Stimulated activated CD8-positive, alpha-beta memory T cell treated with anti-CD3 and anti-CD28 coated beads, Interleukin-2, amount 100 ng/mL, for 1 hour (primary cell): Measurements from ENCODE around the gene LINC00237.

ENCODE experiments used
- DNase-seq, 2 donors: peaks; one replicate each; pipeline ENCODE4 v3.0.0-alpha.2; 2020; ENCODE audit warnings: low read depth in 2 of 2

The LINC00237 gene

DNA sequence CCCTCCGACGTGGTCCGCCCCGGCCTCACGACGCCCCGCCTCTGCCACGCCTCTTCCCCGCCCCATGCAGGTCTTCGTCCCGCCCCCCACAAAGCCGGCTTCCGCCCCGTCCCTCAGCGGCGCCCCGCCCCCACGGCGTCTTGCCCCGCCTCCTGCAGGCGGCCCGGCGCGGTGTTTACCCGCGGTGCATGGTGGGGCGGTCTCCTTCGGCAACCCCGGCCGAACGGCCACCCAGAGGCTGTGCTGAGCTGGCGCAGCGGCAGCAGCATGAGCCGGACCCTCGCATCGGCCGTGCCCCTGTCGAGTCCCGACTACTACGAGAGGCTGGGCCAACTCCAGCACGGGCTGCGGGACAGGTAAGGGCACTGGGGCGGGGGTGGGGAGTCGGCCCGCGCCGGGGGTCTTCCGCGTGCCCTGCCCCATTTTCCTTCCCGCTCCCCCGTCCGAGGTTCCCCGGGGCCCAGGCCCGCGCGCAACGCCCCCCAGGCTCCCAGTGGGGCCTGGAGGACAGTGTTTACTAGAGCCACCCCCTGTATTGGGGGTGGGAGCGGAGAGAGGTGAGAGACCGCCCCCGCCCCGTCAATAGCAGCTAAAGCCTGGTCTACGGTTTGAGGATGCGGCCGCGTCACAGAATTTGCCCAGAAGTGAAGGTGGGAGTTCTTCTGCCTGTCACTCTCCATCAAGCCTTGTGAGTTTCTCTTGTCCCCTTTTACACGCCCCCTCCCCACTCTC lies 19.9 kb upstream of the LINC00237 start, which contains the start of gene KIZ:
Gene KIZ, plus strand, starts transcription at position 234 of the 732 bp plus-strand sequence. Its CDS starts 34 bp downstream, at position 268.
- peak; percentile 96 to 97 for DNase-seq

DNA sequence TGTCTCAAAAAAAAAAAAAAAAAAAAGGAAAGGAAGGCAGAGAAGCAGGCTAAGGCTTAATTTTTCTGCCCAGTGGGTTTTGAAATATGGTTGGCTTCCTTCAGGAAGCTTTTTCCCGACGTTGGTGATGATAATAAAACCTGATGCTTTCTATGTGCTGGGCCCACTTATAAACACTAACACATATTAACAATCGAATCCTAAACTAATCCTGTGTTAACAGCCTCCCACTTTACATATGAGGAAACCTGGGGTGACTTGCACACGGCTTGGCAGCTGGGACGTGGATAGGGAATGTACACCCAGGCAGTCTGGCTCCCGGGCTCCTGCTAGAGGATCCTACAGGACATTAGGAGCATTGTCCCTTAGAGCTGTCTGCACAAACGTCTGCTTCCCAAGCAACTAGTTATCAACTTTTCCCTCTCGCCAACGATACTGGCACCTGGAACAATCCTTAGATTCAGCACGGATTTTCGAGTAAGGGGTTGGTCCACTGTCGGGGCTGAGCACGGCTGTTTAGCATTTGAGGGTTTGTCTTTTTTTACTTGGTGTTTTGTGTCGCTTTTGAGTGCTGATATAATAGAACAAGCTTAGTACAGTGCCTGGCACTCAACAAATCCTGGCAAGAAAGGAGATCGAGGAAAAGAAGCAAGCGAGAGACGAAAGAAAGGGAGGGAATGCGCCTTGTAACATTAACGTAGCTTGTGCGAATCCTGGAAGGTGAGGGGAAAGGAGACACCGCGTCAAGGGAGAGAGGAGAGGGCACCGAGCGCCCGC lies 19.1 kb upstream of the LINC00237 start:
- no peak for DNase-seq

DNA sequence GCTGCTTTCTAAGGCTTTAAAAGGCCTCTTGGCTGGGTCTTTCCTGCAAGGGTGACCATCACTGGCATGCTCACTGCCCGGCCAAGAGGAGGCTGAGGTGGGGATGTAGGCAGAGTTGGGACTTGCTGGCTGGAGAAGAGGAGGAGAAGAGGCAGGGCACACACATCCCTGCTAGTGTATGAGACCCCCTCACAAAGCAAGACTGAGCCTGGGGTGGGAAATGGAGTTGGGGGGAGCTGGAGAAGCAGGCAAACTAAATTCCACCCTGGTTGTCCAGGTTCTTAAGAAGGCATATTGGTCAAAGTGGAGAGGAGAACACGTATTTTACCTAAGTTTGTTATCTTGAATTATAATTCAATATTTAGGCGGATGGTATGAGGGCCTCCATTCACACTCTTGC lies 18.0 kb upstream of the LINC00237 start:
- no peak for DNase-seq

DNA sequence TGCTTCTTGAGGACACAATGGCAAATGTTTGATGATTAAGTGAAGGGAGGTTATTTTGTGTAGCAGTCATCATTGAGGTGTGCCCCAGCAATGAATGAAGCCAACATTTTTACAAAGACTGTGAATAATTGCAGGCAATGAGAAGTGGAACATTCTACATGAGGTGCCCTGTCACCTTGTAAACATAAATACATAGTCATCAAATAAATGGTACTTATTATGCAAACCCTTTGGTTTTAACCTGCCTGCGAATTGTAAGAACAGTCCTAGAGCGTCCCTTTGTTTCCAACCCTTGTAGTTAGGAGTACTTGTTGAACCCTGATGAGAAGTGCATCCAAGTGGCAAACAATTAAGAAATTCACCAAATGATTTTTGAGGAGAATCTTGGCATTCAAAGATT lies 12.6 kb upstream of the LINC00237 start:
- no peak for DNase-seq

DNA sequence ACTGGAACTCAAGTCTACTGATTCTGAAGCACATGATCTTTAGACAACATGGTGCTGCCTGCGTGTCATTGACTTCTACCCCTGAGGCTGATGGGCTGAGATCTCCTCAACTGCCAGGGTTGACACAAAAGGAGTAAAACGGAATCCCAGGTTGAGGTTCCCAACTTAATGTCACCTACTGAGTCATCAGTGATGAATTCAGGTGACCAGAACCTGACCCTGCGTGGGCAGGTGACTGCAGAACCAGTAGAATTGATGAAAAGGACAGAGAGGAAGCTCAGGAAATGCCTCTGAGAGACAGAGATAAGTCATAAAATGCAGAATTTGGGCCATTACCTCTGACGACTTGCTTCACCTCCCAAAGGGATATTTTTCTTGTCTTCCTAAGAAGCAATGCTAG lies 12.0 kb upstream of the LINC00237 start:
- DNase-seq: no peak

DNA sequence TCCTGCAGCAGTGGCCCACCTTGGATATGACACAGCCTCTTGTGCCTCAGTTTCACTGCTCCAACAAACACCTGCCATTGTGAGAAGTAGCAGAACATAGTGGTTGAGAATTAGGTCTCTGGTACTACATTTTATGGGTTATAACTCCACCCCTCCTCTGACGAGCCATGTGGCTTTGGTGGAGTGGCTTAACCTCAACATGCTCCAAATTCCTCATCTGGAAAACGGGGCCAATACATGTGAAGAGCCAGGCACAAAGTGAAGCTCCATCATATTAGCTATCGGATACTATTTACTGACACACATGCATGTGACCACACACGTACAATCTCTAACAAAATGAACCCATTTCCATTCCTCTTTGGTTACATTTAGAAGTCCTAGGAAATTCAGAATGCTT lies 11.4 kb upstream of the LINC00237 start:
- no peak for DNase-seq

DNA sequence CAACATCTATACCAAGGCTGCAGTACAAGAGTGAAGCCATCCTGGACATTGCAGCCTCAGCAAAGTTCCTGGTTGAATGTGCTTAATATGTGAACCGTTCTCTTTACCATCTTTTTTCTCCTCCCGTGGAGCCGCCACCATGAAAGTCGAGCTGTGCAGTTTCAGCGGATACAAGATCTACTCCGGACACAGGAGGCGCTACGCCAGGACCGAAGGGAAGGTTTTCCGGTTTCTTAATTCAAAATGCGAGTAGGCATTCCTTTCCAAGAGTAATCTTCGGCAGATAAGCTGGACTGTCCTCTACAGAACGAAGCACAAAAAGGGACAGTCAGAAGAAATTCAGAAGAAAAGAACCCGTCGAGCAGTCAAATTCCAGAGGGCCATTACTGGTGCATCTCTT lies 8.4 kb upstream of the LINC00237 start:
- no peak for DNase-seq

DNA sequence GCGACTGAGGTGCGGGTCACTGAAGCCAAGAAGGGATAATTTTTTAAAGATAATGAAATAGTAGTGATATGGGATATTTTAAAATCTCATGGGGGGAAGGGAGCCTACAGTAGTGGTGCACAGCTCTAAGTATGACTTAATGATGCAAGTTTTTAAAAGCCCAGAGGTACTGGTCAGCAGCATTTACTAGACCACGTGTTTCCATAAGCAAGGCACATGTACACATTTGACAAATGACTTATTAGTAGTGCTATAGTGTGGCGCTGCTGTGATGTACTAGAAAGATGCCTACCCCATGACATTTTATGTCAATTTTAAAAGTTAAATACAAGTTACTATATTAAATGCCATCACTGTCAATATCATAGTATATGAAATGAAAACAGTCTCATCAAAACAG lies 7.5 kb upstream of the LINC00237 start:
- DNase-seq: no peak

DNA sequence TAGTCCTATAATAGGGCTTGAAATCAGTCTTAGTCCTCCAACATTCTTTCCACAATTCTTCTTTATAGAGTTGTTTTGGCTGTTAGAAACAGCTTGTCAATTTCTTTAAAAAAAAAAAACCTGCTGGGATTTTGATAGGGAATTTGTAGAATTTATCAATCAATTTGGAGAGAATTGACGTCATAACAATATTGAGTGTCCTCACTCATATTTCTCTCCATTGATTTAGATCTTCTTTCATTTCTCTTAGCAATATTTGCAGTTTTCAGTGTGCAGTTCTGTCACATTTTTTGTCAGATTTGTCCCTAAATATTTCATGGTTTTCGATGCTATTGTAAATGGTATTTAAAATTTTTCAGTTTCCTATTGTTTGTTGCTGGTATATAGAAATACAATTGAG lies 5.3 kb upstream of the LINC00237 start:
- DNase-seq: no peak

DNA sequence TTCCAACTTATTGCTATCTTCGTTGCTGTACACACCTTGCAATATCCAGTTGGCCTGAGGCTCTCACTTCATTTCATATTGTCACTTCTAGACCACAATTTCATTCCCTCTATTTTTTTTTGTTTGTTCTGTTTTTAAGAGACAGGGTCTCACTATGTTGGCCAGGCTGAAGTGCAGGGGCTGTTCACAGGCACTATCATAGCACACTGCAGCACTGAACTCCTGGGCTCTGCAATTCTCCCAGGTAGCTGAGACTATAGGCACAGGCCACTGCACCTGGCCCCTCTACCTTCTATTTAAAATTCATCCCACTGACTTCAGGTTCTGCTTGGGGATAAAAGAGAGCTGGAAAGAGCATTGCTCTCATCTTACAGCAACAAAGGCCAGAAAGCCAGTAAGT lies 4.7 kb upstream of the LINC00237 start:
- DNase-seq: no peak

DNA sequence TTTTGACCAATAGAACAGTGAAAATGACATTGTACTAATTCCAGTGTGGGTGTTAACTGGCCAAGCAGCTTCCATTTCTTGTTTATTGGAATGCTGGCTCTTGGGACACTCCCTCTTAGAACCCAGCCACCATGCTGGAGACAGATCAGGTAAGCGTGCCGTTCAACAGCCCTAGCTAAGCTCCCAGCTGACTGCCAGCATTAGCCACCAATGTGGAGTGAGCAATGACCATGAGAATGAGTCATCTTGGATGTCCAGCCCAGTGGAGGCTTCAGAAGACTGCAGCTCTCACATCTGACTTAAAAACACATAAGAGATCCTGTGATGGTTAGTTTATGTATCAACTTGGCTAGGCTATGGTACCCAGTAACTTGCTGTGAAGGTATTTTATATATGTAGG lies 3.0 kb upstream of the LINC00237 start:
- no peak for DNase-seq

DNA sequence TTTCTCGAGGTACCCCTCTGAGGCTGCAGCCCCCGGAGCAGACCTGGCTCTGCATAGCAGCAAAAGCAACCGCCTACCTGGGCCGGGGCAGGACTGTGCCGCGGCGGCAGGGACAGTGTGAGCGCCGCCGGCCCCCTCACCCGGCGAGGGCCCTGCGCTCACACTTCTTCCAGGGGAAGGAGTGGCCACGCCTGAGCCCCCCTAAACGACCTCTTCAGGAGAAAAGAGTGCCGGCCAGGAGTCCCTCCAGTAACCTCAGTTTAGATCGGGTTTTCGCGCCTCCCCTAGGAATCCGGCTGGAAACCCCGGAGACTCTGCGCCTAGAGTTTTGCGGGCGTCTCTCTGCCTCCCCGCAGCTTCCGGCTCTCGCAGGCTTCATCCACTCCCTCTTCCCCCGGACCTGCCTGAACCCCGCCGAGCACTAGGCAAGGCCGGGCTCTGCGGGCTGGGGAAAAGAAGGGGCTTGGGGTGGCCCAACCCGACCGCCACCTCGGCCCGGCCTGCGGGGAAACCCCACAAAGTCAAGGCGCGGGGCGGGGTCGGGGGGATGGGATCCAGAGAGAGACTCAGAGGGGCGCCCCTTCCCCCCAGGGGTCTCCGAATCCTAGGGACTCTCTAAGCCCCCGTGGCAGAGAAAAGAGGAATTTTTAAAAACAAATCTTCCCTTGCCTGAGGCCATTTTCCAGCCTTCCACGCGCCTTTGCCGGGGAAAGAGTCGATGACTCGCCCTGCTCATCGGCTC lies 558 bp downstream of the LINC00237 start:
- DNase-seq: no peak

DNA sequence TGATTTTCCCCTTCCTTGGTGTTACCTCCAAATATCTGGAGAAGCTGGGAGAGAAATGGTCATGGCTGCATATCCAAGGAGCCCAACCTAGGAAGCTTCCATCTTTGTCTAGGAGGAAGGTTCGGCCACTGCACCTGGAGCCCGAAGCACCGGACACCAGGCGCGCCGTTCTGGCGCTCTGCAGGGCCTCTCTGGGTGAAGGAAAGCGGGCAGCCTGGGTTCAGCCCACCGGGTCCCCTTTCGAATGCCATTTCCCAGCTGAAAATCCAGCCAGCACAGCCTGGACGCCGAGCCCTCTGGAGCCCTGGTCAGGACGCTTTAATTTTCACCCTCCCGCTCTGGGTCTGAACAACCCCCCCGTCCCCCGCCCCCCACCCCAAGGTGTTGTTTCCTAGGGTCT lies 1.2 kb downstream of the LINC00237 start:
- no peak for DNase-seq

DNA sequence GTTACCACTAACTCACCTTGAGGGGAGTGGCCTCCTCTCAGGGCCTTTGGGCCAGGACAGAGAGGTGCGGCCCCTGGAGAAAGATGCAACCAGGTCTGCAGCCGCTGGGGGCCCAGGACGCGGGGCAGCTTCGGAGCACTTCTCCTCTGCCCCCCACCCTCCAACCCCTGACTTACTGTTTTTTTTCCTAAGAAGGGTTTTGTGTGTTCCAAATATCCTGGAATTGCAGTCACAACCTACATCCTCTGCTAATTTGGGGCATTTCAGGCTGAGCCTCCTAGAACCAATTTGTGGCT lies 1.7 kb downstream of the LINC00237 start:
- no peak for DNase-seq

DNA sequence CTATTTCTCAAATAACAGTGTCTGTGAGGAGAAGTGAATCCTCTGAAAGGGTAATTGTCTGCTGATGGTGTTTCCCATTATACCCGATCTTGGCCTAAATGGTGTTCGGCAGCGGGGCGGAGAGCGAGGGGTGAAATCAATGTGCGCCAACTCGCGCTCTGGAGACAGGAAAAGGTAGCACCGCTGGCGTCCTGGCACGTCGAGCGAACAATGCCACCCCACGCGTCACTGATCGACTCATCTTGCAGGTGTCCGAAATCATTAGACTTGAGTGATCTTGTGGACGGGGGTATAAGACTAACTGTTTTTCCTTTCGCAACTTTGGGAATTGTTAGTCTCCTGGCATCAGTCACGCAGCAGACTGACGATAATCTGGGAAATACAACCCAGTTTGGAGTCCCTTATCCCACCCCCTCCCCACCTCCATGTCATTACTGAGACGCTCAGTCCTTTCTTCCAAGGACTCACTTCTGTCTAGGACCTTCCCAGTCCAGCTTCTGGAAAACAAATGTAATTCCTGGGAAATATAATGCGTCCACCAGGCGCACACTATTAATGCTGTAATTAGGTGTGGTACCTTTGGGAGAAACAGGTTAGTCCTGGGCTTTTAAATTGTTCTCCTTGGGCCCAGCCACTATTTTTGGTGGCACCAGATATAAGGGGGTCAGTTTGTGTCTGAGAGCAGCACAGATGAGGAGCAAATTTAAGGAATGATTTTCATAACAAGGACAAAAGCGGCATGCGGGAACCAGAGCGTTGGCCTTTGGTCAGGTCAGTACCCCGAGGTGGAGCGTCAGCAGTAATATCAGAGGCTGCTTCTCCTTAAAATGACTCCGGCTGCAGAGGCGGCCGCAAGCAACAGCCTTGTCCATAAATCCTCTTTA lies 2.3 kb downstream of the LINC00237 start:
- DNase-seq: no peak

DNA sequence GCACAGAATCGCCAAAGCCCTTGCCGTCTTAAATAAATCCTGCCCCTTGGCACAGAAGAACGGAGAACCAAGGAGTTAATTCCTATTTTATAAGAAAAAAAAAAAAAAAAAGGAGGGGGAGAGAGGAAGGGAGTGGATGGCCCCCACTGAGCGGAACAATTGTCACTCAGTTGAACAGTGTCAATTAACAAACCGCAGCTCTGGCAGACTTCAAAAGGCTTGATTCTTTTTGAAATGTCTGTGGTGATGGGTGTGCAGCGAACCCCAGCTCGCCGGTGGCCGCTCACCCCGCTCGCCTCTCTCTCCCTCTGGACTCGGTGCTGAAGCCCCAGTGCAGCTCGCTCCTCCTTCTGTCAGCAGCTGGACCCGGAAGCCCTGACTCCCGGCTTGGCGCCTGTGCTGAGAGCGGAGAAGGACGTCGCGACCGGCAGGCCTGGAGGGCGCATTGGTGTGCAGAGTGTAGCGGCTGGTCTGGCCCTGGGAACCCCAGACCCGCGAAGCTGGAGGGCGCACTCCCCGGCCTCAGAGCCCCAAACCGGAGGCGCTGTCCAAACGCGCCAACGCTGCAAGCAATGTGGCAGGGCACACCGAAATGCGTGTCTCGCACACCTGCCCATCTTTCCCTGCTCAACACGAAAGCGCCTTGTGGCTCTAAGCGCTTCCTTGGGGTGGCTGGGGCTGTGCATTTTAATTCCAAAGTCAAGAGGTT lies 3.4 kb downstream of the LINC00237 start:
- no peak for DNase-seq

DNA sequence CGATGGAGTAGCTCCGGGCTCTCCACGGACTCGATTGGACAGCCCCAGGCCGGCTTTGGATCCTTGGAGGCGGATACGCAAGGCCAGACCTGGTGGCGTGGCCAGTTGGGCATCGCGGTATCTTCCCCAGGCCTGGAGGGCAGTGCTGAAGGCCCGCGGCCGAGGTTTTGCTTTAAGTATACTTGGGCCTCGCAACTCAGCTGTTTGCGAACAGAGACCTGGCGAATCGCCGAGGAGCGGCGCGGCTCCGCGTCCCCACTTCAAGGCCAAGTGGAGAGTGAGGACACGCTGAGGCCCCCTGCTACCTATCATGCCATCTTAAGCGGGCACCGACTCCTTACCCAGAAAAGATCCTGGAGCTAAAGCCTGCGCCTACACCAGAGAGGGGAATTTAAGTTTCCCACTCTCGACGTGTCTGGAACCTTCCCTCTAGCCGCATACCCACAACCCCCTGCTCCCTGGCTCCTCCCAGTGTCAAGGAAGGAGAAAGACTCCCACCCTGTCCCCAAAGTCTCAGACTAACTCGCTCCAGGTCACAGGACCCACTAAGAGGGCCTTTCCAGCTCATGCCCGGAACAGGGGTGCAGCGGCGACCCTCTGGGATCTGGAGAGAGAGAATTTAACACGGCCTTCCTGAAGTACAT lies 4.1 kb downstream of the LINC00237 start:
- DNase-seq: no peak

DNA sequence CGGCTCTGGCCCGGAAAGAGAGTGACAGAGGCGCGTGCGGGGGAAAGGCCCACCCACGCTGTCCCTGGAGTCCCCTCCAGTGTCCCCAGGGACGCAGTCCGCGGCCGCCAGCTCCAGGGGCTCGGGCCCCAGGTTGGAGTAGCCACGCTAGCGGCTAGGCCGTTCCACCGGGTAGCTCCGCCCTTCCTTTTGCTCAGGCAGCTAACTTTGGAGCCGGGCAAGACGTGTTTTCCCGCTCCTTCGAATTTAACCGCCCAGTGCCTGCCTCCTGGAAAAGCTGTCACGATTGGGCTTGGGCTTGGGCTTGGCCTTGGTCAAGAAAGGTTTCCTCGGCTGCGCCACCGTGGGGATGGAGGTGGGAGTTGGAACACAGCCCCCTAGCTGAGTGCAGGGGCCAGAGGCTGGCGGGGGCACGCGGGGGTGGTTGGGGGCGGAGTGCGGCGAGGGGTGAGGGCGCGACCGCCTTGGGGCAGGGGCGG lies 4.7 kb downstream of the LINC00237 start:
- DNase-seq: no peak

DNA sequence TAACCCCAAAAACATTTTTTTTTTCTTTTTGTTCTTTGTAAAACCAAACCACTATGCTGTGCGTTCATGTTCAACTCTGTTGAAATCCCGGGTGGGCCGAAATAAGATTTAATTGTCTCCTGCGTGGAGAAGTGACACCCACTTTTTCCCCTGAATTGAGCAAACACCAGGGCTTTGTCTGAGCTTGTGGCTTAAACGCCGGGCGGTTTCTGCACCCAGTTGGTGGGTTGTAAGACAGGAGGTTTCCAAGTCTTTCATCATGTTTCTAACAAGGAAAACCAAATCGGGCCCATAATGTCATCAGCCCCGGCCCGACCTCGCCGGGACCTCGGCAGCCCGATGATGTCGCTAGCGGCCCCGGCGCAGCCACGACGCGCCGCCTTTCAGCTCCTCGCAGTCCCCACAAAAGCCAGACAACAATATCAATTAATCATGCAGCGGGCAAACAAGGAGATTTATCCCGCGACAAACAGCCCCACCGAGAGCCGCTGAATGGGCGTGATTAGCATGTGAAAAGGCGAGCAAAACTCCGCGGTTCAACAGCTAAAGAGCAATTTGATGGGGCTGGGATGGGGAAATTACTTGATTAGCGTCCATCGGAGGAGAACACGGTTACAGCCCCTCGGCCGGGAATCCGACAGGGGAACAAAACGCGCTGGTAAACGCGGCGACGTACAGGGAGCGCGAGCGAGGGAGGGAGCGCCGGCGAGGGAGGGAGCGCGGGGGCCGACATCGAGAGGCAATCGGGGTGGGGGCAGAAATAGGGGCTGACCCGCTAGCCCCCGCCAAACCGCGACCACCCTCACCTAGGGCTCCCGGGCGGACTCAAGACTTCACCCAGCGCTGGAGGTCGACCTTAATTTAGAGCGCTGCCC lies 5.3 kb downstream of the LINC00237 start:
- no peak for DNase-seq
